ENCODE data around the gene JPH2.

The JPH2 gene

GRCh38 chr20:44065401-44066340 lies 121.3 kb downstream of the JPH2 start:
- Histone ChIP-seq H3K36me3 (ENCODE audit: control insufficient read depth in 4 of 4, insufficient read depth in 4 of 4, low read length in 3 of 4) (no peaks in the 10 kb centered on the region), H3K9me3 (ENCODE audit: control extremely low read depth in 1 of 5, control insufficient read depth in 4 of 5, insufficient read depth in 2 of 5, low read depth in 1 of 5, low read length in 4 of 5) (no peaks in the 10 kb centered on the region), H3K4me3 (ENCODE audit: control insufficient read depth in 1 of 7, extremely low read depth in 1 of 7, insufficient read depth in 4 of 7, low read depth in 2 of 7, low read length in 6 of 7) (no peak overlapping the region), H3K27me3 (replicated peaks in 2 of 5; ENCODE audit: control insufficient read depth in 4 of 5, insufficient read depth in 5 of 5, low read length in 4 of 5) (peaks cover 0 to 14% (median 4%) of the 10 kb centered on the region in 5 experiments), H3K4me1 (ENCODE audit: control extremely low read depth in 1 of 4, control insufficient read depth in 4 of 4, insufficient read depth in 4 of 4, low read length in 3 of 4) (peaks cover 6 to 26% (median 19%) of the 10 kb centered on the region in 4 experiments), H3K27ac (ENCODE audit: insufficient read depth in 1 of 2, low read depth in 1 of 2, low read length in 2 of 2, poor library complexity in 1 of 2, severe bottlenecking in 2 of 2) (no peak overlapping the region)
- POLR2A ChIA-PET, result no interaction called here
- no peak for DNase-seq
- WGBS (ENCODE audit: insufficient coverage), result 90% methylated on average over 18 of the region's 20 CpGs
- CTCF ChIA-PET, result interaction anchor here (1.7 kb wide), 1 partner anchor 15 kb away, joined by 7 read pairs; no protein-coding TSS in a partner anchor

GRCh38 chr20:44064501-44065400 lies 122.2 kb downstream of the JPH2 start:
- no peaks in the 10 kb centered on the region for H3K9me3 ChIP-seq (ENCODE audit: control extremely low read depth in 1 of 5, control insufficient read depth in 4 of 5, insufficient read depth in 2 of 5, low read depth in 1 of 5, low read length in 4 of 5)
- WGBS (ENCODE audit: insufficient coverage), result 97% methylated on average over 11 of the region's 17 CpGs
- H3K4me3 ChIP-seq (ENCODE audit: control insufficient read depth in 1 of 7, extremely low read depth in 1 of 7, insufficient read depth in 4 of 7, low read depth in 2 of 7, low read length in 6 of 7), result no peak overlapping the region
- DNase-seq, result no peak
- peaks cover 3 to 17% (median 12%) of the 10 kb centered on the region in 4 experiments for H3K4me1 ChIP-seq (ENCODE audit: control extremely low read depth in 1 of 4, control insufficient read depth in 4 of 4, insufficient read depth in 4 of 4, low read length in 3 of 4)
- no peaks in the 10 kb centered on the region for H3K36me3 ChIP-seq (ENCODE audit: control insufficient read depth in 4 of 4, insufficient read depth in 4 of 4, low read length in 3 of 4)
- ChIA-PET POLR2A (no interaction called here), CTCF (interaction anchor here (1.7 kb wide), 1 partner anchor 16 kb away, joined by 7 read pairs; no protein-coding TSS in a partner anchor)
- no peak overlapping the region for H3K27ac ChIP-seq (ENCODE audit: insufficient read depth in 1 of 2, low read depth in 1 of 2, low read length in 2 of 2, poor library complexity in 1 of 2, severe bottlenecking in 2 of 2)
- peaks cover 0 to 11% (median 4%) of the 10 kb centered on the region in 5 experiments for H3K27me3 ChIP-seq (replicated peaks in 2 of 5; ENCODE audit: control insufficient read depth in 4 of 5, insufficient read depth in 5 of 5, low read length in 4 of 5)

Data from common myeloid progenitor, CD34-positive (primary cell).